Measurements from ENCODE around the gene GLP1R. TPM values are rescaled to one million over a fixed set of nuclear protein-coding genes. Genes with fewer than 3 reads are reported as not detected.

GLP1R gene
- total and polyA plus RNA-seq, 4 donors, result 0.06 to 1.3 (median 0.13) TPM

- no peak overlapping the region for H3K9ac ChIP-seq (ENCODE audit: insufficient read depth in 1 of 2, low read length in 2 of 2)
- H3K36me3 ChIP-seq (ENCODE audit: control insufficient read depth in 4 of 4, insufficient read depth in 4 of 4, low read length in 4 of 4), result no peaks in the 10 kb centered on the region
- no peak overlapping the region for H3K4me3 ChIP-seq
- 0 to 86% methylated on average over 1 of the region's 1 CpG for WGBS, 2 donors
- no peak for TF ChIP-seq CTCF (IDR thresholded peaks at IDR 0.05; ENCODE audit: control extremely low read depth, extremely low read depth)
- no peaks in the 10 kb centered on the region for H3K9me3 ChIP-seq (ENCODE audit: control insufficient read depth in 4 of 4, insufficient read depth in 3 of 4, low read length in 3 of 4)
- ATAC-seq (ENCODE audit: insufficient read depth, low FRiP score) (no peak), DNase-seq (no peak)
- no peak overlapping the region for H3K27ac ChIP-seq (ENCODE audit: low read depth in 1 of 2, low read length in 1 of 2)
- no peaks in the 10 kb centered on the region for H3K4me1 ChIP-seq (ENCODE audit: control insufficient read depth in 5 of 5, insufficient read depth in 5 of 5, low read length in 5 of 5)
- peaks cover 0 to 3% (median 0%) of the 10 kb centered on the region in 3 donors for H3K27me3 ChIP-seq (ENCODE audit: control insufficient read depth in 3 of 3, insufficient read depth in 3 of 3, low read length in 2 of 3)
Observed at GRCh38 chr6:39009476-39009875, 39.1 kb upstream of the GLP1R start.

GRCh38 chr6:39016839-39017546 lies 31.6 kb upstream of the GLP1R start:
- Histone ChIP-seq H3K27ac (ENCODE audit: low read depth in 1 of 2, low read length in 1 of 2) (no peak overlapping the region), H3K4me1 (ENCODE audit: control insufficient read depth in 5 of 5, insufficient read depth in 5 of 5, low read length in 5 of 5) (peaks cover 0 to 5% (median 0%) of the 10 kb centered on the region in 5 donors), H3K36me3 (ENCODE audit: control insufficient read depth in 4 of 4, insufficient read depth in 4 of 4, low read length in 4 of 4) (no peaks in the 10 kb centered on the region), H3K9ac (ENCODE audit: insufficient read depth in 1 of 2, low read length in 2 of 2) (no peak overlapping the region), H3K27me3 (ENCODE audit: control insufficient read depth in 3 of 3, insufficient read depth in 3 of 3, low read length in 2 of 3) (peaks cover 0 to 5% (median 0%) of the 10 kb centered on the region in 3 donors), H3K9me3 (ENCODE audit: control insufficient read depth in 4 of 4, insufficient read depth in 3 of 4, low read length in 3 of 4) (no peaks in the 10 kb centered on the region), H3K4me3 (no peak overlapping the region)
- WGBS, 2 donors, result 90% methylated on average over 7 of the region's 7 CpGs
- DNase-seq (no peak), ATAC-seq (ENCODE audit: insufficient read depth, low FRiP score) (no peak)
- no peak for TF ChIP-seq CTCF (IDR thresholded peaks at IDR 0.05; ENCODE audit: control extremely low read depth, extremely low read depth)

- Histone ChIP-seq H3K27me3 (ENCODE audit: control insufficient read depth in 3 of 3, insufficient read depth in 3 of 3, low read length in 2 of 3) (peaks cover 0 to 2% (median 0%) of the 10 kb centered on the region in 3 donors), H3K9me3 (ENCODE audit: control insufficient read depth in 4 of 4, insufficient read depth in 3 of 4, low read length in 3 of 4) (no peaks in the 10 kb centered on the region), H3K4me1 (ENCODE audit: control insufficient read depth in 5 of 5, insufficient read depth in 5 of 5, low read length in 5 of 5) (peaks cover 0 to 5% (median 0%) of the 10 kb centered on the region in 5 donors), H3K4me3 (no peak overlapping the region), H3K36me3 (ENCODE audit: control insufficient read depth in 4 of 4, insufficient read depth in 4 of 4, low read length in 4 of 4) (no peaks in the 10 kb centered on the region), H3K27ac (ENCODE audit: low read depth in 1 of 2, low read length in 1 of 2) (no peak overlapping the region), H3K9ac (ENCODE audit: insufficient read depth in 1 of 2, low read length in 2 of 2) (no peak overlapping the region)
- no peak for DNase-seq
- WGBS, 2 donors, result 74 to 85% methylated on average over 4 of the region's 4 CpGs
- no peak for TF ChIP-seq CTCF (IDR thresholded peaks at IDR 0.05; ENCODE audit: control extremely low read depth, extremely low read depth)
- no peak for ATAC-seq (ENCODE audit: insufficient read depth, low FRiP score)
Observed at GRCh38 chr6:39017547-39017880, 31.1 kb upstream of the GLP1R start.

GRCh38 chr6:39018103-39018502 lies 30.5 kb upstream of the GLP1R start:
- Histone ChIP-seq H3K27me3 (ENCODE audit: control insufficient read depth in 3 of 3, insufficient read depth in 3 of 3, low read length in 2 of 3) (peaks cover 0 to 2% (median 0%) of the 10 kb centered on the region in 3 donors), H3K36me3 (ENCODE audit: control insufficient read depth in 4 of 4, insufficient read depth in 4 of 4, low read length in 4 of 4) (no peaks in the 10 kb centered on the region), H3K27ac (ENCODE audit: low read depth in 1 of 2, low read length in 1 of 2) (no peak overlapping the region), H3K4me1 (ENCODE audit: control insufficient read depth in 5 of 5, insufficient read depth in 5 of 5, low read length in 5 of 5) (peaks cover 0 to 5% (median 0%) of the 10 kb centered on the region in 5 donors), H3K9ac (ENCODE audit: insufficient read depth in 1 of 2, low read length in 2 of 2) (no peak overlapping the region), H3K4me3 (no peak overlapping the region), H3K9me3 (ENCODE audit: control insufficient read depth in 4 of 4, insufficient read depth in 3 of 4, low read length in 3 of 4) (no peaks in the 10 kb centered on the region)
- WGBS, 2 donors, result 55 to 72% methylated on average over 5 of the region's 5 CpGs
- TF ChIP-seq CTCF (IDR thresholded peaks at IDR 0.05; ENCODE audit: control extremely low read depth, extremely low read depth), result no peak
- ATAC-seq (ENCODE audit: insufficient read depth, low FRiP score) (no peak), DNase-seq (peak in 2 of 3 donors; percentile 9 to 14)

Data from lung (tissue), 12 donors.